GM21737 (cell line): ENCODE measurements around the gene IGFL4.

ENCODE experiments used
- ATAC-seq: cut with Tn5 transposase; IDR thresholded peaks from one replicate; pipeline ENCODE4 v1.9.1; 2021; ENCODE audit warnings: mild to moderate bottlenecking, moderate library complexity; ENCODE audit not compliant: unreplicated experiment

Gene IGFL4

DNA sequence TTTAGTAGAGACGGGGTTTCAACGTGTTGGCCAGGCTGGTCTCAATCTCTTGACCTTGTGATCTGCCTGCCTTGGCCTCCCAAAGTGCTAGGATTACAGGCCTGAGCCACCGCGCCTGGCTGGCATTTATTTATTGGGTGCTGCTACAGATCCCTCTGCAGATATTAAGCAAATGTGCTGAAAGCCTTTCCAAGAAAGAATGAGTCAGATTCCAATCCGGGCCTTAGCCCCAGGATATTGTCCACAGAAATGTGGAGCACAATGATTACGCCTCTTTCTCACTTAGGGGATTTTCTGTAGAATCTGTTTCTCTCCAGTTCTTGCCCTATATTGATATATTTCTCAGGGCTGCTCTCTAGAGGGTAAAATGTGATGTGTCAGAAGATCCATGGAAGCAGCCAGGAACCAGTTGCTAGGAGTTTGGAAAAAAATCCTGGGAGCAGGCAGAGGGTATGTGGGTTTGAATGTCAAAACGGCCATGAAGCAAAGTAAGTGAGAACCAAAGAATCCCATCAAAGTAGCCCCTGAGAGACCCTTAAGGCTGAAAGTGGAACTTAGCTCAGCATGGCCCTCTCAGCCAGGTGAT lies 24.8 kb upstream of the IGFL4 start:
- ATAC-seq = no peak

- ATAC-seq = no peak
These were observed 22.4 kb upstream of the IGFL4 start for GRCh38 chr19:46063201-46063600.

GRCh38 chr19:46060012-46060411 lies 19.2 kb upstream of the IGFL4 start:
- ATAC-seq = no peak

DNA sequence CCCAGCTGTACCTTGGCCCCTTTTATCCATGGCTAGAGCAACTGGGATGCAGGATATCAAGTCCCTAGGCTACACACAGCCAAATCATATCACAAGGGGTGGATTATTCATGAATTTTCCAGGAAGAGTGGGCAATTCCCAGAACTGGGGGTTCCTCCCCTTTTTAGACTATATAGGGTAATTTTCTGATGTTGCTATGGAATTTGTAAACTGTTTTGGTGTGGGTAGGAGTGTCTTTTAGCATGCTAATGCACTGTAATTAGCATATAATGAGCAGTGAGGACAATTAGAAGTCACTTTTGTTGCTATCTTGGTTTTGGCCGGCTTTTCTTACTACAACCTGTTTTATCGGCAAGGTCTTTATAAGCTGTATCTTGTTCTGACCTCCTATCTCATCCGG lies 18.0 kb upstream of the IGFL4 start:
- ATAC-seq = no peak

DNA sequence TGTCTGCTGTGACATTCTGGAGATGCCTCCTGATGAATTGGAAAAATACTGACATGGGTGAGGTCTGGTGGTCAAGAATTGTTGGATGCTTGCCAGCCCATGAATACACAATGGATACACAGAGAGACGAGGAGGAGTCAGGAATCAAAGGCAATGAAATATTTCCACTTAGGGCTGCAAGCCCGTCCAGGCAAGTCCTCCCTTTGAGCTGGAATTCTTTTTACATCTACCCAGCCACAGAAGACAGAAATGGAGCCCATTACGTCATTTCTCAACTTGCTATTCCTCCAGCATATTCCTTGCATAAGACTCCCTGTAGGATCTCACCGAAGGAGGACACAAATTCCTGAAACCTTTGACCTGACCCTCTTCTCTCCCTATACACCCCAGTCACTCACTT lies 15.7 kb upstream of the IGFL4 start:
- no peak for ATAC-seq

DNA sequence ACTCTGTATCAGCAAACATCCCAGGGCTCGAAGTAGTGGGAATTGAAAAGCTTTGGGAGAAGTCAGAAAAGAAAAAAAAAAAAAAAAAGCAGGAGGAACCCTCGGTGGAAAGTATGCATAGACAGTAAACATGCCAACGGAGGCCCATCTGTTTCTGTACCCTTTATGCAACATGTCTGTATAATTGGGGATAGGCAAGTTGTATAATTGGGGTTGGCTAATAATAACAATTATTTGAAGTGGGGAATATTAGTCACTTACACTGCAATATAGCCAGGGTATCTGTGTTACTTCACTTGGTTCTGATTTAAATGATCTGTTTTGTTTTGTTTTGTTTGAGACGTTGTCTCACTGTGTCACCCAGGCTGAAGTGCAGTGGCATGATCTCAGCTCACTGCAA lies 12.1 kb upstream of the IGFL4 start:
- no peak for ATAC-seq

DNA sequence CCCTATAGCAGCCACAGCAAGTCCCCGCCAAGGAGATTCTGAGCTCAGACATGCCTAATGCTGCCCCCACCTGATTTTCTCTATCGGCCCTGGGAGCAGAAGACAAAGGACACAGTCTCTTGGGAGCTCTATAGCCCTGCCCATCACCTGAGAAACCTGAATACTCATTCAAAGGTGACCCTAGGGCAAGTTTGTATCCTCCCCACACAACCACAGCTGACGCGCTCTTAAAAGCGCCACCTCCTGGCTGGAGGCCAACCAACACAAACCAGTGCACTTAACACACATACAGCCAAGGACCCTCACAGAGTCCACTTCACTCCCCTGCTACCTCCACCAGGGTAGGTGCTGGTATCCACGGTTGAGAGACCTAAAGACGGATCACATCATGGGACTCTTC lies 8.8 kb upstream of the IGFL4 start:
- ATAC-seq = no peak

- no peak for ATAC-seq
These were observed 2.7 kb upstream of the IGFL4 start for GRCh38 chr19:46043519-46043918.

- no peak for ATAC-seq
These were observed 1.6 kb upstream of the IGFL4 start for GRCh38 chr19:46042252-46042883.

DNA sequence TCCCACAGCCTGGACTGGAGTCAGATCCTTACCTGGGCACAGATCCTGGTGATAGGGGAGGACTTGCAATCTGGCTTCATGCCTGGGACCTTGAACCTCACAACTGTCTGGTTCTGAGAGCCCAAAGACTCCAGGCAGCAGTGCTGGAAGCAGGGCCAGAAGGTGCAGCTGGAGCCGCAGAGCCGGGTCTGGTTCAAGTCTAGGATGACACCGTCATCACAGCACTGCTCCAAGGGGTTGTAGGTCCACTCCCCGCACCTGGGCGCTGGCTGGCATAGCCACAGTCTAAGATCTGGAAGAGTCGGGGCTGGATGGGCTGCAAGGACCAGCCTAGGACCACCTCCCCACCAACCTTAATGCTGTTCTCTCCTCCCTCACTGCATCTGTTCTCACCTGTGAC lies 677 bp downstream of the IGFL4 start:
- ATAC-seq = no peak

- no peak for ATAC-seq
These were observed 4.1 kb downstream of the IGFL4 start for GRCh38 chr19:46036744-46037128.

DNA sequence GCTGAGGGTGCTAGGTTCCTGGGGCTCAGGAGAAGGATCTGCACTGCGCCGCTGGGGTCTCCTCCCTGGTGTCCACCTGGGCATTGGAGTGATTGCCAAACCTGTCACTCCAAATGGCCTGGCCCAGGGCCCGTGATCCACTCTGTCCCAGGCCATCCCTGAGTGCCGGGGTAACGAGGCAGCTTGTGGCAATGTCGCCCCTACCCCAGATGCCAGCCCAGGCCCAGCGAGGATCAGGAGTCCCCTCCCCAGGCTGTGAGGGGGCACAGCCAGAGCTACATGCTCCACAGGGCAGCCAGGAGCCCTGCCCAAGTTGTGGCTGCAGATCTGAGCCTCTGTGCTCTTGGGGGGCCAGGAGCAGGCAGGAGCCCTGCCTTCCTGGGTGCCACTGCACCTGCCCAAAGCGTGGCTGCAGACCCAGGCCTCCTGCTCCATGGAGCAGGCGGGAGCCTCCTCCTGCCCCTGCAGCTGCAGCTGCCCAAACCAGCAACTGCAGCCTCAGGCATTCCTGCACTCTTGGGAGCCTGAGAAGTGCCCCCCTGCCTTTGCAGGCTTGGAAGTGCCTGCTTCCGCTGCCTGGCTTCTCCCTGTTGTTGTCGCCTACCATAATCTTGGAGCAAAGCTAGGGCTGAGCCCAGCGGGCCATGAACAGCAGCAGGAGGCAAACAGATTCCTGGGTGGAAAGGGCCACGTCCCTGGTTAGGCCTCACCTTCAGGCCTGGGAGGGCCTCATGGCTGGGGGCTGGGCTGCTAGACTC lies 4.6 kb downstream of the IGFL4 start:
- ATAC-seq = no peak

- no peak for ATAC-seq
These were observed 5.3 kb downstream of the IGFL4 start for GRCh38 chr19:46035546-46035945.

GRCh38 chr19:46033401-46033800 lies 7.4 kb downstream of the IGFL4 start:
- no peak for ATAC-seq

GRCh38 chr19:46032597-46033025 lies 8.2 kb downstream of the IGFL4 start:
- no peak for ATAC-seq

- ATAC-seq = no peak
These were observed 8.8 kb downstream of the IGFL4 start for GRCh38 chr19:46031781-46032596.

DNA sequence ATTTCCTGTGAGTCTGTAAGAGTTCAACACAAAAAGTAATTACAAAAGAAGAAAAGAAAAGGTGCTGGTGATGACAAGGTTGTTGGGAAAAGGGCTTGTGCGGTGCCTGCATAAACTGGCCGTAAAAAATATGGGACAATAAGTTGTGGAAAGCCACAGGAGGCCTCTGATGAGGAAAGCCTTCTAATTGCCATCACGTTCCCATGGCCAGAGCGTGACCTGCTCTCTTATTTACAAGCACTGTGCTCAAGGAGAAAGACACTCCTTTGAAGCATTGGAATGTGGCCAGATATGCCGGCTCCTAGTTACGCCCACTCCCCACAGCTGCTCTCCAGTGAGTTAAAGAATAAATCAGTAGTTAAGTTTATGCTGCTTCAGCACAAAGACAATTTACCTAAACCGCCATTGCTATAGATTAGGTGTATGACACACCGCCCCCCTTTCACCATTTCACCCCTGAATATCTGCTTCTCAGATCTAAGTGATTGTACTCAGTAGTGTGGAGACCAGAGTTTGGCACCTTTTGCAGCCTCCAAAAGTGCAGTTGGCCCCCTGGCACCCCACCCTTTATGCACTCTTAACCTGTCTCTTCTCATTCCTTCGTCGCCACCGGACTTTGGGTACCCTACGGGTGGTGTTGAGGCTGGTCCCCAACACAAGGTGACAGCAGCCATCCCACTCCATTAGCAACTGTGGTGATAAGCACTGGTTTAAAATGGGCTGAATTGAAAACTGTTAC lies 9.8 kb downstream of the IGFL4 start:
- ATAC-seq = no peak

DNA sequence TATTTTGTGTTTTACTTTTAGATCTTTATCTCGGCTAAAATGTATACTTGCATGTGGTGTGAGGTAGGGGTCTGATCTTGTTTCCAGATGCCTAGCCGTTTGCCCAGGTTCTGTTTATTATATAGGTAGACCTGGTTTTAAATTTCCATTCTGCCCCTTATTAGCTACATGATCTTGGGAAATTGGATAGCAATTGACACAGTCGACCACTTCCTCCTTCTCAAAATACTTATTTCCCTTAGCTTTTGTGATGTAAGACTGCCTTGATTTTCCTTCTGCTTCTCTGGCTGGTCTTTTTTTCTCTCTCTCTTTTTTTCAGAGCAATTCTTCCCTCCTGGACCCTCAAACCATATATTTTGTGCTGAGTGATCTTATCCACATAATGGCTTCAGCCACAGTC lies 15.0 kb downstream of the IGFL4 start:
- ATAC-seq = no peak

DNA sequence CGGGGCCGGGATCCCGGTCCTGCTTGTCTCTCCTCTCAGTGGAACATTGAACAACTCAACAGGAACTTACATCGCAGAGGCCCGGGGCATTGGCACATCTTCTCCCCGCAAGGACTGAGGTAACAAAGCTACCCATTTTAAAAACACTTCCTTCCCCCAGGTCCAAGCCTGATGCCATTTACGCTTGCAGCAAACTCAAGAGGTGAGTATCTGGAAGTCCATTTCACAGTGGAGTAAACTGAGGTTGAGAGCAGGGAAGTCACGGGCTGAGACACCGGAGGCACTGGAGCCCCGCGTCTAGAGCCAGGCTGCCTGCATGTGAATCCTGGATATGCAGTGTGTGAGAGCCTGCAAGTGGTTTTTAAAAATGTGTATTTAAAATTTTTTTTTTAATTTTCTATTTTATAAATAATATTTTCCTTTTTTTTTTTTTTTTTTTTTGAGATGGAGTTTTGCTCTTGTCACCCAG lies 17.5 kb downstream of the IGFL4 start:
- ATAC-seq = no peak

DNA sequence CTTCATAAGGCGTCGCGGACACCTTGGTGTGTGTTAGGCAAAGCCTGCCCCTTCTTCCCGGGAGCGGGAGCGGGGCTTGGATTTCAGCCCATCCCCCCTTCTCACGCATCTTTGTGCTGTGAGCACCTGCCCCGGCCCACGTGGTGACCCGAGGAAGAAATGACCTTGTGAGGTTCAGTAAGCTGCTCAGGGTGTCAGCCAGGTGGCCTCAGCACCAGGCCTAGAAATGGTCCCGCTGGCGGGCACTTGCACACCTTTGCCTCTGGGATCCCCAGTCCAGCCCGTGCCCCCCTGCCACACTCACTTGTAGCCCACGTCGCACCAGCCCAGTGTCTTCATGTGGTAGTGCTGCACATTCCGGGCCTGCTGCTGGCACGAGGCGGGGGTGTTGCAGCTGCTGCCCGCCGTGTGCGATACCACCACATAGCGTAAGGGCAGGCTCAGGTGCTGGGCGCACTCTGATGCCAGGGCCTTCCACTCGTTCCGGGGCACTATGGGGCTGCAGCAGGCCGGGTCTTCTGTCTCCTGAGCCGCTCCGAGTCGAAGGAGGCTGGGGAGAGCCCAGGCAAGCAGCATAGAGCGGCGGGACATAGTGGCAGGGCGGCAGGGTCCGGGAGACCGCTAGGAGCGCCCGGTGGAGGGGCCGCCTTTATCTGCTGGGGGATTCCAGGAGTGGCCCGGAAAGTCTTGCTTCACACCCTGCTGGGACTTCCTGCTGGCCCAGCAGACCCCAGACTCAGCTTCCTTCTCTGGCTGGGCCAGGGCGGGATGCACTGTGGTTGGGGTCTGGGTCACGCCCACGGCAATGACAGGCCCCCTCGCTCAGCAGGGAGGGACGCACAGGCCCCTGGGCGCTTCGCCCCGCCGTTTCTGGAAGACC lies 18.1 kb downstream of the IGFL4 start, which contains the start of gene PGLYRP1:
Gene PGLYRP1, minus strand, starts transcription at position 623 of the 880 bp plus-strand sequence. Its CDS starts 32 bp downstream, at position 591.
- no peak for ATAC-seq
